Mucosa of descending colon (tissue), 3 donors: Measurements from ENCODE around the gene NDUFB11. TPM values are rescaled to one million over a fixed set of nuclear protein-coding genes. Genes with fewer than 3 reads are reported as not detected.

Experiments used
- ATAC-seq: fragments of 200-7000 bp; cut with Tn5 transposase; one replicate; pipeline ENCODE4 v1.9.1; 2020; ENCODE audit warnings: mild to moderate bottlenecking, moderate library complexity
- DNase-seq, 3 donors: peaks; one replicate each; pipeline ENCODE4 v3.0.0-alpha.2; 2020
- H3K36me3 ChIP-seq: fragments of 200-600 bp; one replicate; pipeline ENCODE4 v1.8.0; 2021; ENCODE audit warnings: low read depth, mild to moderate bottlenecking
- H3K4me1 ChIP-seq: fragments of 200-600 bp; one replicate; pipeline ENCODE4 v1.8.0; 2021; ENCODE audit warnings: low read depth, mild to moderate bottlenecking
- H3K4me3 ChIP-seq: fragments of 200-600 bp; one replicate; pipeline ENCODE4 v1.8.0; 2021; ENCODE audit warnings: mild to moderate bottlenecking
- H3K9me3 ChIP-seq: fragments of 200-600 bp; one replicate; pipeline ENCODE4 v1.8.0; 2021; ENCODE audit warnings: mild to moderate bottlenecking
- CTCF ChIP-seq: fragments of 200-600 bp; IDR thresholded peaks from one replicate; pipeline ENCODE4 v1.8.0; 2022; ENCODE audit warnings: antibody characterized with exemption, mild to moderate bottlenecking
- intact Hi-C, 2 donors: fragments of 100-400 bp; cut with DNase I in 1 of 2; cut with micrococcal nuclease in 1 of 2; formaldehyde crosslinking; loops; one replicate each; pipeline versions ENCODE4 v1.11.0 to v1.11.1; 2022; cut with DNase I, micrococcal nuclease
- total RNA-seq, 3 donors: library from RNA; stranded (reverse); fragmentation: NEBNext Ultra II Directional in 2 of 3; extraction: Animal tissue kit (Norgen Biotek cat#: 25700) in 2 of 3; gene quantifications; one replicate each; pipeline versions ENCODE4 v1.2.1 to v1.2.4, GENCODE V29; 2021 to 2023
- donor health status: DM: no; HTN: no; CAD: no; lungs with moderate emphysema.
- donor health status: DM: no; HTN: no; CAD: no.
- donor health status: DM: no; HTN: yes; CAD: no.

The NDUFB11 gene
- total RNA-seq, 3 donors from 2014 or later: 57.6 to 72.2 (median 71.6) TPM

GRCh38 chrX:47156611-47157520, 12.4 kb upstream of the NDUFB11 start:
- H3K4me3 ChIP-seq: no peak overlapping the region
- H3K36me3 ChIP-seq: no peaks in the 10 kb centered on the region
- DNase-seq (no peak), ATAC-seq (no peak)
- intact Hi-C loops: no loop called here
- H3K9me3 ChIP-seq: no peaks in the 10 kb centered on the region
- no peaks in the 10 kb centered on the region for H3K4me1 ChIP-seq
- TF ChIP-seq CTCF: no peak

GRCh38 chrX:47151435-47151834, 6.9 kb upstream of the NDUFB11 start:
- no peaks in the 10 kb centered on the region for H3K36me3 ChIP-seq
- ATAC-seq: no peak
- no peak overlapping the region for H3K4me3 ChIP-seq
- DNase-seq: no peak
- no peak for TF ChIP-seq CTCF
- intact Hi-C loops: no loop called here
- H3K9me3 ChIP-seq: no peaks in the 10 kb centered on the region
- H3K4me1 ChIP-seq: no peaks in the 10 kb centered on the region

- no peak overlapping the region for H3K4me3 ChIP-seq
- ATAC-seq (no peak), DNase-seq (no peak)
- H3K9me3 ChIP-seq: no peaks in the 10 kb centered on the region
- no peak for TF ChIP-seq CTCF
- H3K4me1 ChIP-seq: no peaks in the 10 kb centered on the region
- no peaks in the 10 kb centered on the region for H3K36me3 ChIP-seq
- intact Hi-C loops: no loop called here
Observed at GRCh38 chrX:47148946-47149345, 4.4 kb upstream of the NDUFB11 start.

- TF ChIP-seq CTCF: no peak
- ATAC-seq (no peak), DNase-seq (no peak)
- H3K36me3 ChIP-seq: no peaks in the 10 kb centered on the region
- intact Hi-C loops: no loop called here
- peaks cover 4% of the 10 kb centered on the region for H3K4me1 ChIP-seq
- no peak overlapping the region for H3K4me3 ChIP-seq
- H3K9me3 ChIP-seq: no peaks in the 10 kb centered on the region
Observed at GRCh38 chrX:47146936-47147859, 2.7 kb upstream of the NDUFB11 start.

- no peak for TF ChIP-seq CTCF
- Histone ChIP-seq H3K9me3 (no peaks in the 10 kb centered on the region), H3K4me3 (no peak overlapping the region), H3K4me1 (peaks cover 4% of the 10 kb centered on the region), H3K36me3 (no peaks in the 10 kb centered on the region)
- ATAC-seq (peak; percentile 59), DNase-seq (peak in 2 of 3 donors; percentile 33 to 50)
- intact Hi-C loops: no loop called here
Observed at GRCh38 chrX:47146121-47146935, 1.8 kb upstream of the NDUFB11 start.
